PC-3 (cell line): ENCODE results near the gene WDR45B.
"Not testable (repeated sequence)": the region's sequence is repeated elsewhere in the genome, so short reads cannot be mapped to it uniquely, and the experiment has no call there.

ENCODE experiments used
- EZH2 ChIP-seq: fragments of 300-600 bp; sonication (generic); IDR thresholded peaks from one replicate; pipeline ENCODE4 v1.6.1; 2017; ENCODE audit warnings: antibody characterized with exemption, mild to moderate bottlenecking, low read length; ENCODE audit not compliant: unreplicated experiment
- TF ChIP-seq, protein P1 (sequence below): fragments of 300-600 bp; sonication (generic); conservative IDR thresholded peaks from 2 replicates; pipeline ENCODE4 v1.5.1; 2017; ENCODE audit warnings: antibody characterized with exemption, low read depth, mild to moderate bottlenecking, low read length

DNA sequence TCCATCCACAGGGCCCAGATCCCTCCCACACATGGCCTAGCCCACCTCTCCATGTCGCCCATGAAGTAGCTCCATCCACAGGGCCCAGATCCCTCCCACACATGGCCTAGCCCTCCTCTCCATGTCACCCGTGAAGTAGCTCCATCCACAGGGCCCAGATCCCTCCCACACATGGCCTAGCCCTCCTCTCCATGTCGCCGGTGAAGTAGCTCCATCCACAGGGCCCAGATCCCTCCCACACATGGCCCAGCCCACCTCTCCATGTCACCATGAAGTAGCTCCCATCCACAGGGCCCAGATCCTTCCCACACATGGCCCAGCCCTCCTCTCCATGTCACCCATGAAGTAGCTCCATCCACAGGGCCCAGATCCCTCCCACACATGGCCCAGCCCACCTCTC, 68.3 kb downstream of the WDR45B start:
- TF ChIP-seq, protein P1, sequence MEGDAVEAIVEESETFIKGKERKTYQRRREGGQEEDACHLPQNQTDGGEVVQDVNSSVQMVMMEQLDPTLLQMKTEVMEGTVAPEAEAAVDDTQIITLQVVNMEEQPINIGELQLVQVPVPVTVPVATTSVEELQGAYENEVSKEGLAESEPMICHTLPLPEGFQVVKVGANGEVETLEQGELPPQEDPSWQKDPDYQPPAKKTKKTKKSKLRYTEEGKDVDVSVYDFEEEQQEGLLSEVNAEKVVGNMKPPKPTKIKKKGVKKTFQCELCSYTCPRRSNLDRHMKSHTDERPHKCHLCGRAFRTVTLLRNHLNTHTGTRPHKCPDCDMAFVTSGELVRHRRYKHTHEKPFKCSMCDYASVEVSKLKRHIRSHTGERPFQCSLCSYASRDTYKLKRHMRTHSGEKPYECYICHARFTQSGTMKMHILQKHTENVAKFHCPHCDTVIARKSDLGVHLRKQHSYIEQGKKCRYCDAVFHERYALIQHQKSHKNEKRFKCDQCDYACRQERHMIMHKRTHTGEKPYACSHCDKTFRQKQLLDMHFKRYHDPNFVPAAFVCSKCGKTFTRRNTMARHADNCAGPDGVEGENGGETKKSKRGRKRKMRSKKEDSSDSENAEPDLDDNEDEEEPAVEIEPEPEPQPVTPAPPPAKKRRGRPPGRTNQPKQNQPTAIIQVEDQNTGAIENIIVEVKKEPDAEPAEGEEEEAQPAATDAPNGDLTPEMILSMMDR: not testable (repeated sequence)
- TF ChIP-seq EZH2: not testable (repeated sequence)
